ENCODE measurements around the gene PRSS56. TPM values are rescaled to one million over a fixed set of nuclear protein-coding genes. Genes with fewer than 3 reads are reported as not detected.

PRSS56 gene
- total RNA-seq, 1 donor from 2014 or later: 0.19 TPM

Other genes starting within 250 kb of the PRSS56 start
- not detected for gene ALPP, start 141.6 kb upstream of the PRSS56 start, total RNA-seq
- not detected for gene ALPG, start 113.5 kb upstream of the PRSS56 start, total RNA-seq
- gene ALPI, start 64.2 kb upstream of the PRSS56 start, total RNA-seq: not detected
- not detected for gene ECEL1, start 32.6 kb upstream of the PRSS56 start, total RNA-seq
- gene CHRND, start 5.8 kb downstream of the PRSS56 start, total RNA-seq: not detected
- not detected for gene CHRNG, start 19.3 kb downstream of the PRSS56 start, total RNA-seq
- 1.7 TPM for gene TIGD1, start 30.2 kb downstream of the PRSS56 start, total RNA-seq
- gene EIF4E2, start 30.3 kb downstream of the PRSS56 start, total RNA-seq: 41.1 TPM
- gene EFHD1, start 113.2 kb downstream of the PRSS56 start, total RNA-seq: 24.3 TPM
- 60.2 TPM for gene GIGYF2, start 176.9 kb downstream of the PRSS56 start, total RNA-seq

Measured in Right ventricle myocardium superior (tissue), 1 donor.